T1000 (cell line): ENCODE data around the gene CSK.

Experiments
- DNase-seq: peaks from one replicate; lab custom pipeline; 2025; ENCODE audit warnings: mixed read lengths; lab: John Stamatoyannopoulos, UW

Gene CSK

GRCh38 chr15:74843445-74843828 lies 61.6 kb downstream of the CSK start:
- DNase-seq, result no peak

GRCh38 chr15:74843891-74844299 lies 62.0 kb downstream of the CSK start:
- no peak for DNase-seq

DNA sequence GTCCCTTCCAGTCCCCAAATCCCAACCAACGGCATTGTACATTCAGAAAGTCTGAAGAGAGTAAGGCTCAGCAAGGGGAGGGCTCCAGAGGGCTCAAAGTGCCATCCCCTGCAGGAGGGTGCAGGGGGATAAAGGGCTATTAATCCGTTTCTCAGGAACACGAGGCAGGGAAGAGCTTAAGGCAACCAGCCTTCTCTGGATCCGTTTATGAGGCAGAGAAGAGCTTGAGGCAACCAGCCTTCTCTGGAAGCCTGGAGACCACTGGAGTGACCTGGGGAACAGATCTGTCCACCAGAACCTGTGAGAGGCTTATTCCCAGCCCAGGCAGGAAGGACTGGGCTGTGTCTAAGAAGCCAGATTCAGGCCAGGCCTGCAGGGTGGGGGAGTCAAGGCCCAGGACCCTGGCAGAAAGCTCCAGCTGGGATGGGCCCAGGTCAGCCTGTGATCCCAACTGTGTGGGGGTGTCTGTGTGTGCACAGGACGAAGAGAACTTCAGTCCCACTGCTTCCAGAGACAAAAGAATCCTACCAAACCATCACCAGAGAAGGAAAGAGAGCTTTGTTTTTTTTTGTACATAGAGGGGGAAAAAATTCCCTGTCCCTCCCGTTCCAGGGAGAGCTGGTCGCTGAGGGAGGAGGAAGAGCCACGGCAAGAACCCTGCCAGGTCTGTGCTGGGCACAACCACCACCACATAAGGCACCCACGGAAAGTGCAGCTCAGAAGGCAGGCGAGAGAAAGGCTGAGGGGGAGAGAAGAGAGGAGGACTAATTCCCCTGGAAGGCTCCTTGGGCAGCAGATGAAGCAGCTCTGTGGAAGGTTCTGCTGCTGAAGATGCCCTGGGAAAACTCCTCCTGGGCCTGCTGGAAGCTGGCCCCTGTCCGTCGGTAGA lies 62.7 kb downstream of the CSK start:
- DNase-seq, result no peak

GRCh38 chr15:74845208-74845568 lies 63.3 kb downstream of the CSK start:
- no peak for DNase-seq

DNA sequence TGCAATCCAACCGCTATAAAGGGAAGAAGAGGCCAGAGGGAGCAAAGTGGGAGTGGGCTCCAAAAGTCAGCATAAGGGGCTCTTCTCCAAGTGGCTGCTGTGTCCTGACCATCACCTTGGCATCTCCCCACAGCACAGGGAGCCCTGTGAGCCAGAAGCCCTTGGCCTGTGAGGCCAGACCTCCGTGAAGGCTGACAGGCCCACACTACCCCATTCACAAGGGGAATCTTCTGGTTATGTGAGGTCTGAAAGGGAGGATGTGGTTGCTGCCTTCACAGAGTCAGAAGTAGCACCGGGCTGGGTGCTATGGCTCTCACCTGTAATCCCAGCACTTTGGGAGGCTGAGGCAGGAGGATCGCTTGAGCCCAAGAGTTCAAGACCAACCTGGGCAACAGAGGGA lies 63.7 kb downstream of the CSK start:
- DNase-seq, result no peak

DNA sequence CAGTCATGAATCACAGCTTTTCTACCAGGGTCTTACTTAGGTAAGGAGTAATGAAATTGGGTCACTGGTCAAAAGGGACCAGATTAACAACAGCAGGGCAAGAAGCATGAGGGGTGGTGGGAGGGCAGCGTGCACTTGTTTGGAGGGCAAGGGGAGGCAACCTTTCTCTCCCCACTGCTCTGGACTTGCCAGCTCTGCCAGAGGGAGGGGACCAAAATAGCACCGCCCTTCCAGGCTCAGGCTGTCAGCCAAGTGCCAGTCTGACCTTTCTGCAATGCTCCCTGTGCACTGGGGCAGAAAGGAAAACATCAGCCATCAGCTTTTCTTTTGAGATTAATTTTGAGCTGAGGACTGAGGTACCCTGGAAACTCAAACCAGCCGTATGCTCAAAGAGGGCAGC lies 65.6 kb downstream of the CSK start:
- no peak for DNase-seq

GRCh38 chr15:74850393-74850792 lies 68.5 kb downstream of the CSK start:
- DNase-seq, result no peak

GRCh38 chr15:74851960-74852359 lies 70.1 kb downstream of the CSK start:
- no peak for DNase-seq
